Suprapubic skin (tissue), 4 donors: ENCODE results near the gene CLCN2. TPM values are rescaled to one million over a fixed set of nuclear protein-coding genes. Genes with fewer than 3 reads are reported as not detected.

Experiments used
- DNase-seq, 2 donors: peaks; one replicate each; pipeline ENCODE4 v3.0.0-alpha.2; 2019; ENCODE audit warnings: low spot score in 2 of 2
- H3K27ac ChIP-seq: fragments of 200-600 bp; sonication (generic); one replicate; pipeline ENCODE4 v1.5.1; 2019
- H3K27me3 ChIP-seq: fragments of 200-600 bp; sonication (generic); one replicate; pipeline ENCODE4 v1.5.1; 2019
- H3K36me3 ChIP-seq: fragments of 200-600 bp; sonication (generic); one replicate; pipeline ENCODE4 v1.5.1; 2019
- H3K4me1 ChIP-seq: fragments of 200-600 bp; sonication (generic); one replicate; pipeline ENCODE4 v1.5.1; 2019
- H3K4me3 ChIP-seq: fragments of 200-600 bp; sonication (generic); one replicate; pipeline ENCODE4 v1.5.1; 2019; ENCODE audit warnings: mild to moderate bottlenecking
- H3K9me3 ChIP-seq: fragments of 200-600 bp; sonication (generic); one replicate; pipeline ENCODE4 v1.5.1; 2019
- EP300 ChIP-seq: sonication (generic); formaldehyde crosslinking; IDR thresholded peaks from one replicate; pipeline ENCODE4 v1.6.1; 2017; ENCODE audit warnings: antibody characterized with exemption
- POLR2A ChIP-seq, 2 donors: fragments of 450-650 bp; IDR thresholded peaks; one replicate each; pipeline ENCODE4 v1.6.1; 2017; ENCODE audit warnings: antibody characterized with exemption in 2 of 2, mild to moderate bottlenecking in 2 of 2, moderate library complexity in 2 of 2
- POLR2AphosphoS5 ChIP-seq, 3 donors: sonication (generic); formaldehyde crosslinking; IDR thresholded peaks; one replicate each; pipeline ENCODE4 v1.6.1; 2017; ENCODE audit warnings: antibody characterized with exemption in 3 of 3
- WGBS: methylation state at CpG from one replicate; pipeline ENCODE4 v1.1.5; 2018; 5-methylcytosine and 5-hydroxymethylcytosine counted together
- total RNA-seq, 4 donors: library from RNA; depleted of rRNA; stranded (reverse); fragments of >200 nt; gene quantifications; one replicate each; pipeline ENCODE4 v1.1.0, GENCODE V29; 2016
- TF ChIP-seq, protein P1 (sequence below), 2 donors: fragments of 200-600 bp in 1 of 2; fragments of 450-650 bp in 1 of 2; sonication (generic) in 1 of 2; IDR thresholded peaks; one replicate each; pipeline ENCODE4 v1.5.1; 2016 to 2019; ENCODE audit warnings: antibody characterized with exemption in 2 of 2, mild to moderate bottlenecking in 1 of 2, moderate library complexity in 1 of 2

Gene CLCN2
- total RNA-seq, 4 donors from 2014 or later: 2.1 to 7.9 (median 3.5) TPM

DNA sequence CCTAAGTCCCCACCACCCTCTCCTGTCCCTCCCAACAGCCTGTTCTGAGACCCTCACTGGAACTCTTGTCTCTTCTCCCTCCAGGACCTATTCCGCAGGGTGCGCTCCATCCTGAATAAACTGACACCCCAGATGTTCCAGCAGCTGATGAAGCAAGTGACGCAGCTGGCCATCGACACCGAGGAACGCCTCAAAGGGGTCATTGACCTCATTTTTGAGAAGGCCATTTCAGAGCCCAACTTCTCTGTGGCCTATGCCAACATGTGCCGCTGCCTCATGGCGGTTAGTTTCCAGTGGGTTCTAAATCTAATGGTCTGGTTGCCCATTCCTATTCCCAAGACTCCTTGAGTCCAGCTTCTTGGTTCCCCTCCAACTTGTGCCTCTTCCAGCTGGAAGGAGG is 37.7 kb downstream of the CLCN2 start:
- WGBS: 91% methylated on average over 8 of the region's 8 CpGs
- TF ChIP-seq, protein P1, sequence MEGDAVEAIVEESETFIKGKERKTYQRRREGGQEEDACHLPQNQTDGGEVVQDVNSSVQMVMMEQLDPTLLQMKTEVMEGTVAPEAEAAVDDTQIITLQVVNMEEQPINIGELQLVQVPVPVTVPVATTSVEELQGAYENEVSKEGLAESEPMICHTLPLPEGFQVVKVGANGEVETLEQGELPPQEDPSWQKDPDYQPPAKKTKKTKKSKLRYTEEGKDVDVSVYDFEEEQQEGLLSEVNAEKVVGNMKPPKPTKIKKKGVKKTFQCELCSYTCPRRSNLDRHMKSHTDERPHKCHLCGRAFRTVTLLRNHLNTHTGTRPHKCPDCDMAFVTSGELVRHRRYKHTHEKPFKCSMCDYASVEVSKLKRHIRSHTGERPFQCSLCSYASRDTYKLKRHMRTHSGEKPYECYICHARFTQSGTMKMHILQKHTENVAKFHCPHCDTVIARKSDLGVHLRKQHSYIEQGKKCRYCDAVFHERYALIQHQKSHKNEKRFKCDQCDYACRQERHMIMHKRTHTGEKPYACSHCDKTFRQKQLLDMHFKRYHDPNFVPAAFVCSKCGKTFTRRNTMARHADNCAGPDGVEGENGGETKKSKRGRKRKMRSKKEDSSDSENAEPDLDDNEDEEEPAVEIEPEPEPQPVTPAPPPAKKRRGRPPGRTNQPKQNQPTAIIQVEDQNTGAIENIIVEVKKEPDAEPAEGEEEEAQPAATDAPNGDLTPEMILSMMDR (IDR thresholded peaks at IDR 0.05): no peak
- TF ChIP-seq POLR2AphosphoS5 (IDR thresholded peaks at IDR 0.05) (no peak), EP300 (no peak)
- no peak for DNase-seq
- Histone ChIP-seq H3K9me3 (no peaks in the 10 kb centered on the region), H3K4me3 (no peak overlapping the region), H3K36me3 (peaks cover 83% of the 10 kb centered on the region), H3K4me1 (peaks cover 39% of the 10 kb centered on the region), H3K27ac (peak overlapping the region; percentile 15), H3K27me3 (no peaks in the 10 kb centered on the region)

DNA sequence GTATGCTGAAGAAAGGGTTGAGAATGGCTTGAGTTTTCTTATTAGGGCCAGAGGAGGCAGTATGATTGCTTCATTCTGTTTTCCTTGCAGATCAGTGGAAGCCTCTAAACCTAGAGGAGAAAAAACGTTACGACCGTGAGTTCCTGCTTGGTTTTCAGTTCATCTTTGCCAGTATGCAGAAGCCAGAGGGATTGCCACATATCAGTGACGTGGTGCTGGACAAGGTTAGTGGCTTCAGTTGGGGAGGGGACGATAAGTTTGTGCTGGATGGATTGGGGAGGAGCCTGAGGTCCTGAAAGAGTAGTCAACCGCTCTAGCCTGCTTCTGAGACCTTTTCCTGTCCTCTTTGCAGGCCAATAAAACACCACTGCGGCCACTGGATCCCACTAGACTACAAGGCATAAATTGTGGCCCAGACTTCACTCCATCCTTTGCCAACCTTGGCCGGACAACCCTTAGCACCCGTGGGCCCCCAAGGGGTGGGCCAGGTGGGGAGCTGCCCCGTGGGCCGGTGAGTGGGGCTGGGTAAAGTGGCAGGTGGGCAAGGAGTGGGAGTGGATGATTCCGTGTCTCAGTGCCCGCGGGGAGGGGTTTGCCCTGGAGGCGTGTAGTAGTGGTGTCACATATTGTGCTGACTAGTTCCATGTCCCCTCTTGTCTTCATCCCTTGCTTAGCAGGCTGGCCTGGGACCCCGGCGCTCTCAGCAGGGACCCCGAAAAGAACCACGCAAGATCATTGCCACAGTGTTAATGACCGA is 38.5 kb downstream of the CLCN2 start:
- 84% methylated on average over 20 of the region's 20 CpGs for WGBS

DNA sequence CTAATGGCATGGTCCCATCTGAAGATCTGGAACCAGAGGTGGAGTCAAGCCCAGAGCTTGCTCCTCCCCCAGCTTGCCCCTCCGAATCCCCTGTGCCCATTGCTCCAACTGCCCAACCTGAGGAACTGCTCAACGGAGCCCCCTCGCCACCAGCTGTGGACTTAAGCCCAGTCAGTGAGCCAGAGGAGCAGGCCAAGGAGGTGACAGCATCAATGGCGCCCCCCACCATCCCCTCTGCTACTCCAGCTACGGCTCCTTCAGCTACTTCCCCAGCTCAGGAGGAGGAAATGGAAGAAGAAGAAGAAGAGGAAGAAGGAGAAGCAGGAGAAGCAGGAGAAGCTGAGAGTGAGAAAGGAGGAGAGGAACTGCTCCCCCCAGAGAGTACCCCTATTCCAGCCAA is 39.7 kb downstream of the CLCN2 start:
- peak overlapping the region; percentile 93 for H3K27ac ChIP-seq
- H3K36me3 ChIP-seq: peaks cover 73% of the 10 kb centered on the region
- no peaks in the 10 kb centered on the region for H3K9me3 ChIP-seq
- H3K4me1 ChIP-seq: peaks cover 59% of the 10 kb centered on the region
- no peak for TF ChIP-seq POLR2A (IDR thresholded peaks at IDR 0.05)
- no peak for TF ChIP-seq POLR2AphosphoS5 (IDR thresholded peaks at IDR 0.05)
- no peak for TF ChIP-seq EP300
- TF ChIP-seq, protein P1 (IDR thresholded peaks at IDR 0.05): no peak
- WGBS: 88% methylated on average over 5 of the region's 5 CpGs
- H3K27me3 ChIP-seq: no peaks in the 10 kb centered on the region
- no peak for DNase-seq
- H3K4me3 ChIP-seq: no peak overlapping the region

More for the DNA sequence above, 38.5 kb downstream of the CLCN2 start:
- Histone ChIP-seq H3K9me3 (no peaks in the 10 kb centered on the region), H3K27ac (peak overlapping the region; percentile 93), H3K36me3 (peaks cover 75% of the 10 kb centered on the region), H3K4me1 (peaks cover 46% of the 10 kb centered on the region), H3K4me3 (no peak overlapping the region), H3K27me3 (no peaks in the 10 kb centered on the region)
- no peak for TF ChIP-seq POLR2A (IDR thresholded peaks at IDR 0.05)
- TF ChIP-seq, protein P1 (IDR thresholded peaks at IDR 0.05): no peak
- DNase-seq: no peak

DNA sequence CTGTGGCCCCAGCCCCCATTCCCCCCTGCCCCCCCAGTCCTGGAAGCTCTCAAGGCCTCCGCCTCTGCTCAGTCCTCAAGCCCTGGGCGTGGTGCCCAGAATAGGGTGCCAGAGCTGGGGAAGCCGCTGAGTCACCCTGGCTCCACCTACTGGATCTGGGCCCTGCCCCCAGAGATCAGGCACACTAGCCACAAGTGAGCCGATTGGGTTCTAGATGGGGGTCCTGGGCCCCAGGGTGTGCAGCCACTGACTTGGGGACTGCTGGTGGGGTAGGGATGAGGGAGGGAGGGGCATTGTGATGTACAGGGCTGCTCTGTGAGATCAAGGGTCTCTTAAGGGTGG is 41.3 kb downstream of the CLCN2 start:
- H3K4me1 ChIP-seq: peaks cover 73% of the 10 kb centered on the region
- H3K27me3 ChIP-seq: no peaks in the 10 kb centered on the region
- peak overlapping the region; percentile 49 for H3K4me3 ChIP-seq
- peak; percentile 96 to 98 for DNase-seq
- H3K36me3 ChIP-seq: peaks cover 57% of the 10 kb centered on the region
- H3K9me3 ChIP-seq: no peaks in the 10 kb centered on the region
- 20% methylated on average over 1 of the region's 4 CpGs for WGBS
- TF ChIP-seq EP300 (no peak), POLR2A (IDR thresholded peaks at IDR 0.05) (no peak), POLR2AphosphoS5 (IDR thresholded peaks at IDR 0.05) (no peak)
- TF ChIP-seq, protein P1 (IDR thresholded peaks at IDR 0.05): no peak
- peak overlapping the region; percentile 93 for H3K27ac ChIP-seq

DNA sequence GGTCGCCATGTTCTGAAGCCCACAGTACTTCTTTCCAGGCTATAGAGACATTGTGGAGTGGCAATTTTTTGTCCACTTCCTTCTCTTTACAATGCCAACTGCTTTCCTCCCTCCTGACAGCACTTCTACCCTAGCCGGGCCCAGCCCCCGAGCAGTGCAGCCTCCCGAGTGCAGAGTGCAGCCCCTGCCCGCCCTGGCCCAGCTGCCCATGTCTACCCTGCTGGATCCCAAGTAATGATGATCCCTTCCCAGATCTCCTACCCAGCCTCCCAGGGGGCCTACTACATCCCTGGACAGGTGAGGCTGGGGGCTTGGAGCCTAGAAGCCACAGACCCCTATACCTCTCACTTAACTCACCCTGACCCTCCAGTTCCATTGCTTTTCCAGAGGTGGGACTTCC is 44.2 kb downstream of the CLCN2 start:
- H3K36me3 ChIP-seq: peaks cover 29% of the 10 kb centered on the region
- no peaks in the 10 kb centered on the region for H3K27me3 ChIP-seq
- no peak for TF ChIP-seq EP300
- TF ChIP-seq POLR2AphosphoS5 (IDR thresholded peaks at IDR 0.05): no peak
- TF ChIP-seq POLR2A (IDR thresholded peaks at IDR 0.05): no peak
- TF ChIP-seq, protein P1 (IDR thresholded peaks at IDR 0.05): no peak
- no peak for DNase-seq
- WGBS: 72% methylated on average over 5 of the region's 5 CpGs
- peaks cover 73% of the 10 kb centered on the region for H3K4me1 ChIP-seq
- no peaks in the 10 kb centered on the region for H3K9me3 ChIP-seq
- H3K4me3 ChIP-seq: peak overlapping the region; percentile 78
- H3K27ac ChIP-seq: peak overlapping the region; percentile 1
